Neuronal stem cell (in vitro differentiated cells): Measurements from ENCODE around the gene SNX13.
A peak's percentile ranks its signal among the peaks of the same experiment; 100 is the strongest.

ENCODE experiments used
- DNase-seq: peaks from one replicate; pipeline ENCODE4 v3.0.0-alpha.2; 2013; ENCODE audit warnings: low spot score
- H2AFZ ChIP-seq: one replicate; pipeline ENCODE4 v1.6.1; 2013; ENCODE audit warnings: mild to moderate bottlenecking, low read length, inconsistent platforms
- H2AK5ac ChIP-seq: 2 replicates; pipeline ENCODE4 v1.6.1; 2013; ENCODE audit warnings: low read depth, mild to moderate bottlenecking, inconsistent platforms, low read length, moderate library complexity, mixed read lengths
- H2BK120ac ChIP-seq: 2 replicates; pipeline ENCODE4 v1.6.1; 2013; ENCODE audit warnings: low read depth, mild to moderate bottlenecking, inconsistent platforms, low read length, moderate library complexity, mixed read lengths
- H2BK12ac ChIP-seq: one replicate; pipeline ENCODE4 v1.6.1; 2013; ENCODE audit warnings: low read length, inconsistent platforms
- H2BK15ac ChIP-seq: 2 replicates; pipeline ENCODE4 v1.6.1; 2013; ENCODE audit warnings: mild to moderate bottlenecking, low read length, inconsistent platforms, mixed read lengths
- H2BK5ac ChIP-seq: one replicate; pipeline ENCODE4 v1.6.1; 2013; ENCODE audit warnings: inconsistent platforms, mild to moderate bottlenecking, low read length, moderate library complexity
- H3K14ac ChIP-seq: one replicate; pipeline ENCODE4 v1.6.1; 2013; ENCODE audit warnings: low read length, inconsistent platforms
- H3K18ac ChIP-seq: 2 replicates; pipeline ENCODE4 v1.6.1; 2013; ENCODE audit warnings: low read length, inconsistent platforms
- H3K23ac ChIP-seq: 2 replicates; pipeline ENCODE4 v1.6.1; 2013; ENCODE audit warnings: low read depth, mild to moderate bottlenecking, mixed read lengths, low read length, inconsistent platforms; ENCODE audit not compliant: poor library complexity
- H3K27ac ChIP-seq: replicated peaks from 3 replicates; pipeline ENCODE4 v1.5.1; 2013; ENCODE audit warnings: low read length, inconsistent platforms
- H3K27me3 ChIP-seq, 3 experiments: 2 replicates each; pipeline ENCODE4 v1.6.1; 2013; ENCODE audit warnings: low read length in 3 of 3, mild to moderate bottlenecking in 2 of 3, inconsistent platforms in 1 of 3, low read depth in 1 of 3, mixed read lengths in 1 of 3, moderate library complexity in 1 of 3; ENCODE audit not compliant: control insufficient read depth in 3 of 3, insufficient read depth in 3 of 3
- H3K36me3 ChIP-seq, 2 donors: replicated peaks in 1 of 2; 2 replicates each; pipeline ENCODE4 v1.6.1; 2013; ENCODE audit warnings: low read length in 2 of 2; ENCODE audit not compliant: control insufficient read depth in 2 of 2, insufficient read depth in 2 of 2
- H3K4ac ChIP-seq: 2 replicates; pipeline ENCODE4 v1.6.1; 2013; ENCODE audit warnings: inconsistent platforms, mild to moderate bottlenecking, low read length, moderate library complexity
- H3K4me1 ChIP-seq, 2 donors: 1 replicate in 1 of 2; 2 replicates in 1 of 2; pipeline ENCODE4 v1.6.1; 2013; ENCODE audit warnings: low read length in 2 of 2, low read depth in 1 of 2; ENCODE audit not compliant: control insufficient read depth in 2 of 2, insufficient read depth in 1 of 2
- H3K4me2 ChIP-seq: one replicate; pipeline ENCODE4 v1.6.1; 2013; ENCODE audit warnings: mild to moderate bottlenecking, low read length, inconsistent platforms; ENCODE audit not compliant: insufficient read depth, poor library complexity, severe bottlenecking
- H3K4me3 ChIP-seq, 2 donors: 2 replicates each; pipeline ENCODE4 v1.5.1; 2013; ENCODE audit warnings: low read length in 2 of 2, mild to moderate bottlenecking in 2 of 2, inconsistent platforms in 1 of 2, moderate library complexity in 1 of 2
- H3K79me1 ChIP-seq: one replicate; pipeline ENCODE4 v1.6.1; 2013; ENCODE audit warnings: low read depth, mild to moderate bottlenecking, inconsistent platforms, low read length, moderate library complexity
- H3K9ac ChIP-seq: one replicate; pipeline ENCODE4 v1.6.1; 2013; ENCODE audit warnings: mild to moderate bottlenecking, low read depth, low read length, inconsistent platforms; ENCODE audit not compliant: poor library complexity
- H3K9me3 ChIP-seq, 2 donors: replicated peaks in 1 of 2; 2 replicates each; pipeline versions ENCODE3 to v1.6.1; 2013; ENCODE audit warnings: low read length in 2 of 2, mild to moderate bottlenecking in 2 of 2, inconsistent platforms in 1 of 2, low read depth in 1 of 2, mixed read lengths in 1 of 2, moderate library complexity in 1 of 2; ENCODE audit not compliant: control insufficient read depth in 2 of 2, insufficient read depth in 1 of 2
- H4K8ac ChIP-seq: one replicate; pipeline ENCODE4 v1.6.1; 2013; ENCODE audit warnings: low read depth, mild to moderate bottlenecking, inconsistent platforms, low read length, moderate library complexity
- H4K91ac ChIP-seq: one replicate; pipeline ENCODE4 v1.6.1; 2013; ENCODE audit warnings: low read length, low read depth, mild to moderate bottlenecking, inconsistent platforms; ENCODE audit not compliant: poor library complexity
- WGBS, 2 donors: extraction: QIAGEN DNeasy Blood & Tissue Kit; methylation state at CpG; one replicate each; pipeline ENCODE4 v1.1.7; 2013; ENCODE audit warnings: missing lambda C conversion rate in 2 of 2, mixed read lengths in 1 of 2; ENCODE audit not compliant: insufficient read length in 2 of 2, insufficient replicate concordance in 1 of 2; ENCODE audit errors: extremely low coverage in 2 of 2; 5-methylcytosine and 5-hydroxymethylcytosine counted together

The SNX13 gene

GRCh38 chr7:17786314-17786852 is 153.9 kb downstream of the SNX13 start:
- no peak overlapping the region for H2AFZ ChIP-seq
- H3K18ac ChIP-seq: peak overlapping the region; percentile 15
- H2BK12ac ChIP-seq: no peak overlapping the region
- no peak overlapping the region for H2AK5ac ChIP-seq
- H2BK15ac ChIP-seq: no peak overlapping the region
- H4K91ac ChIP-seq: no peak overlapping the region
- H3K4me1 ChIP-seq: peaks cover 0 to 1% of the 10 kb centered on the region in 2 donors
- no peak overlapping the region for H3K23ac ChIP-seq
- no peaks in the 10 kb centered on the region for H3K9me3 ChIP-seq
- no peak overlapping the region for H4K8ac ChIP-seq
- whole genome bisulfite sequencing, 2 donors: no CpG with 5 or more reads among the region's 6 CpGs
- no peak overlapping the region for H2BK5ac ChIP-seq
- H3K79me1 ChIP-seq: no peaks in the 10 kb centered on the region
- H3K4ac ChIP-seq: no peak overlapping the region
- H3K9ac ChIP-seq: no peak overlapping the region
- H3K36me3 ChIP-seq: no peaks in the 10 kb centered on the region
- DNase-seq: no peak
- H3K27ac ChIP-seq: no peak overlapping the region
- H2BK120ac ChIP-seq: no peak overlapping the region
- H3K4me2 ChIP-seq: no peak overlapping the region
- H3K14ac ChIP-seq: no peak overlapping the region
- H3K27me3 ChIP-seq: no peaks in the 10 kb centered on the region
- no peak overlapping the region for H3K4me3 ChIP-seq

- H4K8ac ChIP-seq: no peak overlapping the region
- no peak overlapping the region for H2BK120ac ChIP-seq
- peaks cover 0 to 1% of the 10 kb centered on the region in 2 donors for H3K4me1 ChIP-seq
- H4K91ac ChIP-seq: no peak overlapping the region
- no peak overlapping the region for H3K4me3 ChIP-seq
- DNase-seq: no peak
- H3K4me2 ChIP-seq: no peak overlapping the region
- H3K14ac ChIP-seq: no peak overlapping the region
- no peaks in the 10 kb centered on the region for H3K79me1 ChIP-seq
- H3K9me3 ChIP-seq: no peaks in the 10 kb centered on the region
- H3K4ac ChIP-seq: no peak overlapping the region
- H2BK5ac ChIP-seq: no peak overlapping the region
- no peak overlapping the region for H2AFZ ChIP-seq
- H3K18ac ChIP-seq: no peak overlapping the region
- H3K27me3 ChIP-seq: no peaks in the 10 kb centered on the region
- no peaks in the 10 kb centered on the region for H3K36me3 ChIP-seq
- no peak overlapping the region for H3K23ac ChIP-seq
- no peak overlapping the region for H2BK12ac ChIP-seq
- no peak overlapping the region for H3K9ac ChIP-seq
- H3K27ac ChIP-seq: no peak overlapping the region
- no peak overlapping the region for H2BK15ac ChIP-seq
- no peak overlapping the region for H2AK5ac ChIP-seq
Measured at GRCh38 chr7:17782216-17782549, 158.1 kb downstream of the SNX13 start.

- Histone ChIP-seq H2BK12ac (no peak overlapping the region), H4K91ac (no peak overlapping the region), H3K27me3 (no peaks in the 10 kb centered on the region), H2BK5ac (no peak overlapping the region), H2BK120ac (no peak overlapping the region), H2AFZ (no peak overlapping the region), H3K79me1 (no peaks in the 10 kb centered on the region), H4K8ac (no peak overlapping the region), H3K27ac (no peak overlapping the region), H3K9ac (no peak overlapping the region), H3K4ac (no peak overlapping the region), H2BK15ac (no peak overlapping the region), H3K14ac (no peak overlapping the region), H3K18ac (no peak overlapping the region), H3K4me2 (no peak overlapping the region), H3K4me3 (no peak overlapping the region), H2AK5ac (no peak overlapping the region), H3K4me1 (peaks cover 0 to 1% of the 10 kb centered on the region in 2 donors), H3K23ac (no peak overlapping the region), H3K9me3 (no peaks in the 10 kb centered on the region), H3K36me3 (no peaks in the 10 kb centered on the region)
- DNase-seq: no peak
- WGBS, 2 donors: no CpG with 5 or more reads among the region's 7 CpGs
Measured at GRCh38 chr7:17781491-17782215, 158.6 kb downstream of the SNX13 start.

- H3K9ac ChIP-seq: no peak overlapping the region
- no peak overlapping the region for H2BK5ac ChIP-seq
- H3K4me1 ChIP-seq: no peaks in the 10 kb centered on the region
- H3K27me3 ChIP-seq: no peaks in the 10 kb centered on the region
- DNase-seq: no peak
- no peaks in the 10 kb centered on the region for H3K9me3 ChIP-seq
- H2BK15ac ChIP-seq: no peak overlapping the region
- H2BK12ac ChIP-seq: no peak overlapping the region
- no peak overlapping the region for H3K4me3 ChIP-seq
- no peak overlapping the region for H3K14ac ChIP-seq
- no peak overlapping the region for H3K27ac ChIP-seq
- H2AFZ ChIP-seq: no peak overlapping the region
- H3K4me2 ChIP-seq: no peak overlapping the region
- H3K79me1 ChIP-seq: no peaks in the 10 kb centered on the region
- no peak overlapping the region for H3K18ac ChIP-seq
- no peak overlapping the region for H4K8ac ChIP-seq
- no peaks in the 10 kb centered on the region for H3K36me3 ChIP-seq
- no CpG with 5 or more reads among the region's 1 CpG for WGBS, 2 donors
- H4K91ac ChIP-seq: no peak overlapping the region
- no peak overlapping the region for H2BK120ac ChIP-seq
- H2AK5ac ChIP-seq: no peak overlapping the region
- no peak overlapping the region for H3K23ac ChIP-seq
- no peak overlapping the region for H3K4ac ChIP-seq
Measured at GRCh38 chr7:17779381-17779780, 160.9 kb downstream of the SNX13 start.
